GF-D8 (cell line): ENCODE data around the gene ACO2.

Experiments used
- DNase-seq: peaks from one replicate; lab custom pipeline; 2025; lab: John Stamatoyannopoulos, UW

Gene ACO2

DNA sequence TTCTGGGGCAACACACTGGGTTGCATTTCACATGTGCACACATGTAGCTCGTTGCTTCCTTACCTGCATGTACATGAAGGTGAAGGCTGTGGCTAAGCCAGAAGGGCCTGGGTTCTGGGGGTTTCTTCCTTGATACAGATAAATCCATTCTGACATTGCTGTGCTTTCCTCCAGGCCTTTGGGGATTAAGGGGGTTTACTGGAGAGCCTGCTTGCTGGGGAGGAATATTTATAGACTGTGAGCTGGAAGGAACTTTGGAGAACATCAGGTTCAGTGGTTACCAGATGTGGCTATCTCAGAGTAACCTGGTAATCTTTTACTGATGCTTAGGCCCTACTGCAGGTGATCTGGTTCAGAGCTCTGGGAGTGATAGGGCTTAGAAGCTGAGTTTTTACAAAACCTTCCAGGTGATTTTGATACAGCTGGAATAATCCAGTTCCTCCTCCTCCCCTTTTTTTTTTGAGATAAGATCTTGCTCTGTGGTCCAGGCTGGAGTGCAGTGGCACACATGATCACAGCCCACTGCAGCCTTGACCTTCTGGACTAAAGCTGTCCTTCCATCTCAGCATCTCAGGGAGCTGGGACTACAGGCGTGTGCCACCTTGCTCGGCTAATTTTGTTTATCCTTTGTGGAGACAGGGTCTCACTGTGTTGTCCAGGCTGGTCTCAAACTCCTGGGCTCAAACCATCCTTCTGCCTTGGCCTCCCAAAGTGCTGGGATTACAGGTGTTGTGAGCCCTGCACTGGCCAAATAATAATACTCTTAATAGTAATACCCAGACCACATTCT lies 19.9 kb downstream of the ACO2 start:
- DNase-seq, result no peak

DNA sequence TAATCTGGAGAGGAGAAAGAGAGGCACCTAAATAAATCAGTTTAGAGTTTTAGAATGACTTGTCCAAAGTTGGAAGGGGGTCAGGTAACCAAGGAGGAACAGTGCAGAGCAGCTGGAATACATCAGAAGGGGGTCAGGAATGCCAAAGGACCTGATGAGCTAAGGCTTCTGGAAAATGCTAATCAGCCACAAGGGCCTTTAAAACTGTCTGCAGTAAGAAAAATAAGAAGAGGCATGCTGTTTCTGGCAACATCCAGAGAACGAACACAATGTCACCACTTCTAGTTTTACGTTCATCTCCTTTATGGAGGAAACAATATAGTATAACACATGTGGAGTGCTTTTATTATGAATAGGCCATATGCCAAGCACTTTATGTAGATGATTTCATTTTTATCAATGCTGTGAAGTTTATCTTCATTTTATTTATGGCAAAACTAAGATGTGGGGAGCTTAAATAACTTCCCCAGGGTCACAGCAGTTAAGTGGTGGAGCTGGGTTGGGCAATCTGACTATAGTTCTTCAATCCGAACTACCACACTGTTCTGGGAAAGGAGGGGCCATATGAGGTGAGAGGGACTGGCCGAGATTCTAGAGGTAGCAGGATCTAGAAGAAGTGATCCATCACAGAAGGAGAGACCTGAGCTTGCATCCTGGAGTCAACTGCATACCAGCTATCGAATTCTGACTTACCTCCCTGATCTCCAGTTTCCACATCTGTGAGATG lies 22.6 kb downstream of the ACO2 start:
- no peak for DNase-seq

DNA sequence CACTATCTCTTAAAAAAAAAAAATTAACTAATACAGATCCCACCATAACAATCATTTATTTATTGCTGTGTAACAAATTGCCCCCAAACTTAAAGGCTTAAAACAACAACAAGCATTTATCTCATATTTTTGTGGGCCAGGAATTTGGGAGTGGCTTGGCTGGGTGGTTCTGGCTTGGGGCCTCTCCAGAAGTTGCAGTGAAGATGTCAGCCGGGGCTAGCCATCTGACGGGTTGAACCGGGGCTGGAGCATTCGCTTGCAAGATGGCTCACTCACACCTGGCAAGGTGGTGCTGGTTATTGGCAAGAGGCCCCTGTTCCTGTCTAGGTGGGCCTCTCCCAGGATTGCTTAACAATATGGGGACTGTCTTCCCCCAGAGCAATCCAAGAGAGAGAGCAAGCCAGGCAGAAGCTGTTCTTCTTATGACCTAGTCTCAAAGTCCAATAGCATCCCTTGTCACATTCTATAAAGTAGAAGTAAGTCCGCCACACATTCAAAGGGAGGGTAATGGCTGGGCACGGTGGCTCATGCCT lies 29.5 kb downstream of the ACO2 start:
- DNase-seq, result no peak

DNA sequence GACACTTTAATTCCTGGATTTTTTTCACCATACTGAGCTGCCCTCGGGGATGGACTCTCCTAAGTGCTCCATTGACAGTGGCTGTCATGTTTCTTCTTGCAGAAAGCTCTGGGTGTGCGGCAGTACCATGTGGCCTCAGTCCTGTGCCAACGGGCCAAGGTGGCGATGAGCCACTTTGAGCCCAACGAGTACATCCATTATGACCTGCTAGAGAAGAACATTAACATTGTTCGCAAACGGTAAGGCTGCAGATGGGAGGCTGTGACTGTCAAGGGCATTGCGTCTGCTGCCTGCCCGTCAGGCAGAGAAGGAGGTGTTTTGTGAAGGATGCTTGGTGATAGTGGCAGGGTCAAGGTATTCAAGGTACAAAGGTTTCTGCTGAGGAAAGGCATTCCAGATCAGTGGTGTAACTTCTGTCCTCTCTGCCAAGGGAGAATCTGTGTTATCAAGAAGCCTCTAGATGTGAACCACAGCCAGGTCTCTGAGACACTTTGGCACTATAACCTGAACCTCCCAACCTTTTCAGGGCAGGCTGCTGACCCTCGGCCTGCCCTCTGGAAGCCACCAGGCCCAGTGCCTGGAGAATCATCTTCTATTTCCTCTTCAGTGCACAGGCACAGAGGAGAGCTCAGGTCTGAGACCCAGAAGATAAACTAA lies 30.8 kb downstream of the ACO2 start:
- no peak for DNase-seq

DNA sequence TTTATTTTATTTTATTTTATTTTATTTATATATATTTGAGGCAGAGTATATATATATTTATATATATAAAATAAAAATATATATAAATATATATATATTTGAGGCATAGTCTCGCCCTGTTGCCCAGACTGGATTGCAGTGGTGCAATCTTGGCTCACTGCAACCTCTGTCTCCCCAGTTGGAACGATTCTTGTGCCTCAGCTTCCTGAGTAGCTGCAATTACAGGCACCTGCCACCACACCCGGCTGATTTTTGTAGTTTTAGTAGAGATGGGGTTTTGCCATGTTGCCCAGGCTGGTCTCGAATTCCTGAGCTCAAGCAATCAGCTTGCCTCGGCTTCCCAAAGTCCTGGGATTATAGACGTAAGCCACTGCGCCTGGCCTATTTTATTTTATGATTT lies 31.4 kb downstream of the ACO2 start:
- no peak for DNase-seq

DNA sequence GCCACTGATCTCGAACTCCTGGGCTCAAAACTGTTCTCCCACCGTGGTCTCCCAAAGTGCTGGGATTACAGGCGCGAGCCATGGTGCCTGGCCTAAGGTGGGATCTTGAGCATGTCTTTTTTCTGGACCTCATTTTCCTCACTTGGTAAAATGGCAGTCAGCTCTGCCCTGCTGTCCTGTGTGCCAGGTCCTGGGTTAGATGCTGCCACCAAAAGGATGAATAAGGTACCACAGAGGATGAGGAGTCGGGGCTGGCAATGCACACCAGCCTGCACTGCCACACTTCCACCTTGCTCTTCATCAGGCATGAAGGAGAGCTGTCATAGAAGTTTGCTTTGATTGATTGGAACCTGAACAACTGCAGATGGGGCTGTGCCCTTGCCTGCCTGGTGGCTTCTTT lies 32.3 kb downstream of the ACO2 start:
- DNase-seq, result no peak

DNA sequence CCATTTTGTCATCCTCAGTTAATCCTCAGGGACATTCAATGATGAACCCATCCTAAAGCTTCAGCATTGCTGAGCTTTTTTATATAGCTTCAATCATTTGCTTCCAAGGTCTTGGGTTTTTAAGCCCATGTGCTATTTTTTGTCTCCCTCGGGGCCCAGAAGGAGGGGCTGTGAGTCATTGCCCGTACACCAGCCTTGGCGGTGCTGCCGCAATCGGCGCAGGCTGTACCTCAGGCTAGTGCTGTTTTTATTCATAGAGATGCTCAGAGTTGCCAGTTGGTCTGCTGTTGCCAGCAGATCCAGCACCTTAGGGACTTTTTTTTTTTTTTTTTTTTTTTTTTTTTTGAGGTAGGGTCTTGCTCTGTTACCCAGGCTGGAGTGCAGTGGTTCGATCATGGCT lies 35.5 kb downstream of the ACO2 start:
- DNase-seq, result no peak

DNA sequence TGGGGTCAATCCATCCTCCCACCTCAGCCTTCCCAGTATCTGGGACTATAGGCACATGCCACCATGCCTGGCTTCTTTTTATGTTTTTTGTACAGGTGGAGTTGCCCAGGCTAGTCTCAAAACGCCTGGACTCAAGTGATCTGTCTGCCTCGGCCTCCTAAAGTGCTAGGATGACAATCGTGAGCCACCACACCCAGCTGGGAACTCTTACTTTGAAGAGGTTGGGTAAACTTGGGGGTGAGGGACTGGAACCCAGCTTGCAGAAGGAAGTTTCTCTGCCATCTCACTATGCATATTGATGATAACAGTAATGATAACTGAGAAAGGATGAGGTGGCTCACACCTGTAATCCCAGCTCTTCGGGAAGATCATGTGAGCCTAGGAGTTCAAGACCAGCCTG lies 35.9 kb downstream of the ACO2 start:
- no peak for DNase-seq

DNA sequence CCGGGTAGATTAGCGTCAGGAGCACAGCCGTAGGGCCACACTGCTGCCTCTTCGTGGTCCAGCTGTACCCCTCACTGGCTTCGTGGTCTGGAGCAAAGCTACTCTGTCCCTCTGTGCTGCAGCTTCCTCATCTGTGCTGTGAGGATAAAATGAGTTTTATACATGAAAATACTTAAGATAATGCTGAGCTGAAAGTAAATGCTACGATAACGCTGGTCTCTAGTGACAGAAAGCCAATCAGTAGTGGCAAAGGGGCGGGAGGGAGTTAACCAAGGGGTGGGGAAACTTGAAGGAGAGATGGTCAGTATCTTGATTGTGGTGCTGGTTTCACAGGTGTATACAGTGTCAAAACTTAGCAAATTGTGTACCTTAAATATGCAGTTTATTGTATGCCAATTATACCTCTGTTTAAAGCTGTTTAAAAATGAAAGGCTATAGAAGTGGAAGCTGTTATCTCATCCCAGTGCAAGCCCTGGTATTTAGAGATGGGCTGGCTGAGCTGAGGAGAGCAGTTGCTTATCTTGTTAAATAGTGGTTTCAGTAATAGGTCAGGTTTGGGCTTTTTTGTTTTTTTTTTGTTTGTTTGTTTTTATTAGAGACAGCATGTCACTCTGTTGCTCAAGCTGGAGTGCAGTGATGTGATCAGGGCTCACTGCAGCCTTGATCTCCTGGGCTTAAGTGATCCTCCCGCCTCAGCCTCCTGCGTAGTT lies 36.7 kb downstream of the ACO2 start:
- DNase-seq, result no peak

DNA sequence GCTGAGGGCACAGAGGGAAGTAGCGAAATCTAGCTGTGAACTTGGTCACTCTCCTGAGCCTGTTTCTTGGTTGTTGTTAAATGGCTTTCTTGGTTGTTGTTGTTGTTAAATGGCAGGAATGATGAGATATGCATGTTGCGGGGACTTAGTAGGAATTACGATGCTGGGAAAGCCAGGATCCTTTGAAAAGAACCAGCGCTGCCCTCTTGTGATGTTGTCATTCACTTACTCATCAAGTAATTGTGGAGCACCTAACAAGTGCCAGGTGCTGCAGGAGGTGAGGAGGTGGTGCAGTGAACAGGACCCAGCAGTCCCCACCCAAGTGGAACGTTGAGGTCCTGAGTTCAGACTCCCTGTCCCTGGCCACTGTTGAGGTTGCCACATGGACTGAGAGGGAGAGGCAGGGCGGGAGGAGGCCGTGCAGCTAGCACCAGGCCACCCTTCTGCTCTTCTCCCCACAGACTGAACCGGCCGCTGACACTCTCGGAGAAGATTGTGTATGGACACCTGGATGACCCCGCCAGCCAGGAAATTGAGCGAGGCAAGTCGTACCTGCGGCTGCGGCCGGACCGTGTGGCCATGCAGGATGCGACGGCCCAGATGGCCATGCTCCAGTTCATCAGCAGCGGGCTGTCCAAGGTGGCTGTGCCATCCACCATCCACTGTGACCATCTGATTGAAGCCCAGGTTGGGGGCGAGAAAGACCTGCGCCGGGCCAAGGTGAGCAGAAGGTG lies 38.6 kb downstream of the ACO2 start:
- DNase-seq, result no peak

DNA sequence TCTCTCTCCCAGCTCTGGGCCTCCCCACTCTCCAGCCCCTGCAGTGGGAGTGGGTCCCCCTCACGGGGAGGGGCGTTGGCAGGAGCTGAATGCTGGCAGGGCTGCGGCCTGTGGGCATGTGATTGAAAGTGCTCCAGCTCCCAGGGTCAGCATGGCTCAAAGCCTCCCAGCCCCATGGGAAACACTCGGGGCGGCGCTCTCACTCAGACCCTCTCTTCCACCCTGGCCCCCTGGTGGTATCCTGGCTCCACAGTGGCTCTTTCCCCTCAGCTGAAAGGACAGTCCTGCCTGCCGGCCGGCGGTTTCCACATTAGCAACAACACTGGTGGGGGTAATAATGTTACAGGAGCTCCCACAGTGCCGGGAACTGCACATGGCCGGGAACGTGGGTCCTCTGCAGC lies 39.9 kb downstream of the ACO2 start:
- DNase-seq, result no peak

DNA sequence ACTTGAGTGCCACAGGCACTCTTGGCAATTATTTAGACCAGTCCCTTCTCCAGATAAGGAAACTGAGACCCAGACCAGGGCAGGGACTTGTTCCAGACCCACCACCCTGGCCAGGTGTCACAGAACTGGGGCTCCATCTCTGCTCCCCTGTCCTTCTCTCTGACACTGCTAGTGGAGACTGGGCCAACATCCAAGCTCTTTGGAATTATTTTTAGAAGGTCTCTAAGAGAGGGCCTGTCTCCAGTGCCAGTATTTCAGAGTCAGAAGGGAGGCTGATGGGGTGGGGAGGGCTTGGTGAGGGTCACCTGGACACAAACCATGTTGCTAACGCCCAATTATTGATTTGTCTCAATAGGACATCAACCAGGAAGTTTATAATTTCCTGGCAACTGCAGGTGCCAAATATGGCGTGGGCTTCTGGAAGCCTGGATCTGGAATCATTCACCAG lies 42.6 kb downstream of the ACO2 start:
- DNase-seq, result no peak

DNA sequence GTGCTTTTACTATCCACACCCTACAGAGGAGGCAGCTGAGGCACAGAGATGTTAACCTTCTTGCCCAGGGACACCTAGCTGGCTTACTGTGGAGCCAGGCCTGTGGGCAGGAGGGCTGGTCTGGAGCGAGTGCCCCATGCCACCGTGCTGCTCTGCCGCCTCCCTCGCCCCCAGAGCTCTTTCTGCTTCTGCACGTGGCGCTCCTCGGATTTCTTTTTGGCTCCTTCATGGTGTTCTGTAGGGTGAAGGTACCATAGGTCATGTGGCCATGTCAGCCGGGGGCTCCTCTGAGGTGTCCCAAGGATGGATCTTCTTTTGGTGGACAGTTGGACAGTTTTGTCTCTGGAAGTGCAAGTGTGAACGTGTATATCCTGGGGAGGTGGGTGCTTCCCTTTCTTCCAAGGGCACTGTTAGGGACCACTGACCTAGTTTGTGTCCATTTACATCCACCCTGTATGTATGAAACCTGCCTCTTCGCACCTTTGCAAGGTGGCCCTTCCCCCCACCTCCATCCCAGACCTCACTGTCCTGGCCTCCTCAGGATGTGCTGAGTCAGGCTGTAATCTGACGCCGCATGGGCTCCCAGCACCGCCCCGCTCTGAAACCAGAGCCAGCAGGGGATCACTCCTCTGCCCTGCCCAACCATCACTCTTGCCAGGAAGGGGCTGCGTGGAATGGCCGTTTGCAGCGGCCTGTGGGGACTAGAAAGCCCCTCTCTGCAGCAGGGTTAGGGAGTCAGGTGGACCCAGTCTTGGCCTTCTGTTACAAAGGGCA lies 43.7 kb downstream of the ACO2 start:
- no peak for DNase-seq

DNA sequence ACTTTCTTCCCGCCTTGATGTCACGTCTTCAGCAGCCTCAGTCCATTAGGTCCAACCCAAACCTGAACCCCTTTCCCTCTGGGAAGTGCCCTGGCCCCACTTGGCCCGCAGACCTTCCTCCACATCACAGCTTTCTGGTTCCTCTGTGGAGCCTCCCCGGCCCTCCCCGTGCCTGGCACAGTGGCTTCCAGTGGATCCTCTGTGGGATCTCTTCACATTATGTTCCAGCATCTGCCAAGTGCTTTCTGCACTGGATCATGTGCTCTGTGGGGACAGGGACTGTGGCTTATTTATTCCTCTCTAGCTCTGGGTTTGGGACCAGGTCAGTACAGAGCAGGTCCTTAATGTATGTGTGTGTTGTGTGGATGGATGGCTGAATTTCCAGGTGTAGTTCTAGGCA lies 44.5 kb downstream of the ACO2 start:
- DNase-seq, result no peak

DNA sequence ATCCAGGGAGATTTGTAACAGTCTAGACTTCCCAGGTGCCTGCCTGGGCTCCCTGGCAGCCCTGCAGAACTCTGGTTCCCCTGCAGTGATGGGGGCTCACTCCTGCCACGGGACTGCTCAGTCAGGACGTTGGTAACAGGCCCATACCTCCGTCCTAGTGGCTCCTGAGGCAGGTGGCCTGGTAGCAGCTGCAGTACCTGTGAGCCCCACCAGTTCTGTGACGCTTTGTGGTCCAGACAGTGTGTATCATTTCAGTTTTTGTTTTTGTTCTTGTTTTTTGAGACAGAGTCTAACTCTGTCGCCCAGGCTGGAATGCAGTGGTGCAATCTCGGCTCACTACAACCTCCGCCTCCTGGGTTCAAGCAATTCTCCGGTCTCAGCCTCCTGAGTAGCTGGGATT lies 47.5 kb downstream of the ACO2 start:
- DNase-seq, result no peak

DNA sequence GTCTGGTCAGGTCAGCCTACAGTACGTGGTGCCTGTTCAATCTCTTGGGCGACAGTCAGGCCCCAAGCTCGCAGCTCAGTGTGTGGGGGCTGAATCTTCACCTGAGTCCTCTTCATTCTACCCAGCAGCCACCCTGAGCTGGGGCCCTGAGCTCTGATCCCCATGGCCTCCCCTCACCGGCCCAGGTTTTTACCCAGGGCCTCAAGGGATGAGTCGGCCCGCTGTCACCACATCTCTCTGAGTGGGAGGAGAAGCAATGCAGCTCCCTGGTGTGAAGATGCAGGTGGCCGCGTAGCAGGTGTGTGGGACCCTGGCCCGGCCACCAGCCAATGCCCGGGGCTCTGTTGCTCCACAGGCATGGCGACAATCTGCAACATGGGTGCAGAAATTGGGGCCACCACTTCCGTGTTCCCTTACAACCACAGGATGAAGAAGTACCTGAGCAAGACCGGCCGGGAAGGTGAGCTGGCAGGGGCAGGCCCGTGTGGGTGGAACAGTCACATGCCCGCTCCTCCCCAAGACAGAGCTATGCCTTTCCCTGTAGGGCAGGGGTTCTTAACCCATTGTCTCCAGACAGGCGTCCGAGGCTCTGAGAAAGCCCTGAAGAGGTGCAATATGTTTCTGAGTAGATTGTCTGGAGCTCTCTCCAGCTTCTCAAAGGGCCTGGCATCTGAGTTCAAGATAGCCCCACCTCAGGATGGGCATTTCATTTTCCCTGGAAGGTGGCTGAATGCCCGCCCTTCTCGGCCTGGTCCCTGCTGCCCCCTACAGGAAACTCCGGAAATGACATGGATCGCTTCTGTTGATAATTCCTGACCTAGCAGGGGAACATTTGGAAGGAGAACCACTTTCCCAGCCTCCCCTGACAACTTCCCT lies 48.5 kb downstream of the ACO2 start:
- no peak for DNase-seq

DNA sequence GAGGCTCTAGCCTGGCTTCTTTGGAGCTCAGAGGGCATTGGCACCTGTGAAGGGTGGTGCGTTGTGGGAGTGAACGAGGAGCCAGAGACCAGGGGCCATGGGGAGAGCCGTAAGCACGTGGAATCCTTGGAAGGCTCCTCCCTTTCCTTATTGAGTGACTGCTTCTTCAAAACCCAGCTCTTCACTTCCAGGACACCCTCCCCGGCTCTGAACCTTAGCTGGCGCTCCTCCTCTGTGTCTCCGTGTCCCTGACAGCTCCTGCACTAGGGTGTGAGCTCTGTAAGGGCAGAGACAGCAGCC lies 49.1 kb downstream of the ACO2 start:
- DNase-seq, result no peak

DNA sequence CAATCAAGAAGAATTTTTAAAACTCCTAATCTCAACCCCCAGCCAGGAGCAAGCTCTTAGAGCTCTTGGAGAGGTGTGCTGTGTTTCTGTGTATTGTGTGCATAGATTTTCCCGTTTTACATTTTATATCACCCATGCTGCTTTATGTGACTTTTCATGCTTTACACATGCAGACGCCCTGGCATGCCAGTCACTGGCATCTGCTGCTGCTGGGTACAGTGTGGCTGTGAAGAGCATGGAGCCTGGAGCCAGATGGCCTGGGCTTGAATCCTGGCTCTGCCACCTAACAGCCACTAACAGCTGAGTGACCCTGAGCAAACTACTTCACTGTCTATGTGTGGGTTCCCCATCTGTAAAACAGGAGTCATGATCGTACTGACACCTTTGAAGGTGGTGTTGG lies 52.2 kb downstream of the ACO2 start:
- no peak for DNase-seq

DNA sequence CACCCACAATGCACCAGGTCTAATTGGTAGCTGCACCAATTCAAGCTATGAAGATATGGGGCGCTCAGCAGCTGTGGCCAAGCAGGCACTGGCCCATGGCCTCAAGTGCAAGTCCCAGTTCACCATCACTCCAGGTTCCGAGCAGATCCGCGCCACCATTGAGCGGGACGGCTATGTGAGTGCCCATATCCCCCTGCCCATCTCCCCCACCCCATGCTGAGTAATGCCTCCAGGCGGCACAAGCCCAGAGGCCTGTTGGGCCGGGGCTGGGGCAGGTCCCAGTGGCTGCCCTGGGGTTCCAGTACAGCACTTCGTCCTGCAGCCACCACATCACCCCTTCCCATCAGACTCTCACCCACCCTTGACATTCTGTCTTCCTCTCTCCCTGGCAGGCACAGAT lies 53.9 kb downstream of the ACO2 start:
- DNase-seq, result no peak
